GM18517 (cell line): Measurements from ENCODE around the gene F13A1.

Experiments
- ATAC-seq: cut with Tn5 transposase; IDR thresholded peaks from one replicate; pipeline ENCODE4 v1.9.1; 2021; ENCODE audit warnings: mild to moderate bottlenecking, moderate library complexity; ENCODE audit not compliant: unreplicated experiment

The F13A1 gene

DNA sequence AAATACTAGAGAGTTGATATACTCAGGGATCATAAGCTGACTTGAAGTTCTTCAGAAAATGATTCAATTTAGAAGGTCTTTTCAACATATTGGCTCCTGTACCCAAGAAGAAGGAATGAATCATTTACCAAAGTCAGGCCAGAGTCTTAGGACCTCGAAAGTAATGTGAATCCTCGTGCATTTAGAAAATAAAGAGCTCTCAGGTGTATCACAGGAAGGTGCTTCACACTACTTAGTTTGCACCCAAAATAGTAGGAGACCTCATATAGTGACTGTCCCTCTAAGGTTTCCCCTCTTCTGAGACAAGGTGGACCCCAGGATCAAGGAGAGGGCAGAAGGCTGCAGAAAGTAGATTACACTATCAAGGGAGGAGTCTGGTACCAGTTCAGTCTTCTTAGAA is 71.8 kb downstream of the F13A1 start:
- ATAC-seq, result peak; percentile 54

DNA sequence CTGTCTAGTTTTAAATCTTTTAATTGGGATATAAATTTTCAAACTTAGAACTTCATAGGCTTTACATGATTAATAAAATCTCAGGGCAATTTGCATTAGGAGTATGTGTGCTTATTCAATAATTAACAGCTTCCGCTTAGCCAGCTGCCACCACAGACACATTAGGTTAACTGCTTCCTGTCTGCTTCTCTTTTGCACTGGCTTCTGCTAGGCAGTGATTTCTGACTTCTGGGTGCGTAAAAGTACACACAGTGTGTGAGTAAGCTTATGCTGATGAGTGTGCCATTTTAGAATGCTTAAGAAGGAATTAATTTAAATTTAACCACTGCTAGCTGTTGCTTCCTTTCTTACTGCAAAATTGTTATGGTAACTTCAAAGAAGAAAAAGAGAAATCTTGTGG is 73.9 kb downstream of the F13A1 start:
- ATAC-seq, result peak; percentile 91

DNA sequence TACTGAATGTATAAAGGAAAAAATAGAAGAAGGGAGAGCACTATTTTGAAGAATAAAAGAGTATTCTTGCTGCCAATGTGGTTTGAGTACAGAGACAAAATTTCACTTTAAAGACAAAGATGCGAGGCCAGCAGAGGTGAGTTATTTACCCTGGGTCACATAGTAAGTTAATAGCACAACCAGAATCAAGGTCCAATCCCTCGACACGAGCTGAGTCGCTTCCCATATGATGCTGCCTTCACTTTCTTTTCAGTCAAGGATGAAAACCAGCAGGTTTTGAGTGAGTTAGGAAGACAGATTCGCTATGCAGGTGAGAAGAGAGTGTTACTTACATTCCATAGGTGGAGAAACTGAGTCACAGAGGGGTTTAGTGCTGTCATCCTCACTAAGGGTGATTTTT is 75.8 kb downstream of the F13A1 start:
- ATAC-seq, result no peak

DNA sequence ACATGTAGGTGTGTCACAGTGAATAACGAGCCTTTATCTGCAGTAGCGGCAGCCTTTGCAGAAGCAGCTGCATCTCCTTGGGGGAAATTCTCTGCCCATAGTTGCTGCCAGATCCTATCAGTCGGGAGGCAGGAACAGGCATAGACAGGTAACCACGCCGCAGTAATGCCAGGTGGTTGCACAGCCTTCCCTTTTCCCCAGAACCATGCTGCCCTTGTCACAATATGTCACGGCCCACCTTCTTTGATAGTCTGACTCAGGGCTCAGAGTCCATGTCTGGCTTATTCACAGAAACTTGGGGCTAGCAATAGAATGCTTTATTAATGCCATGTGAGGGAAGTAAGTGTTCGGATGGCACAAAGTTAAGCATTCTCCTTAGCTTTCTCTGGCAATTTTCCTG is 76.6 kb downstream of the F13A1 start:
- no peak for ATAC-seq

DNA sequence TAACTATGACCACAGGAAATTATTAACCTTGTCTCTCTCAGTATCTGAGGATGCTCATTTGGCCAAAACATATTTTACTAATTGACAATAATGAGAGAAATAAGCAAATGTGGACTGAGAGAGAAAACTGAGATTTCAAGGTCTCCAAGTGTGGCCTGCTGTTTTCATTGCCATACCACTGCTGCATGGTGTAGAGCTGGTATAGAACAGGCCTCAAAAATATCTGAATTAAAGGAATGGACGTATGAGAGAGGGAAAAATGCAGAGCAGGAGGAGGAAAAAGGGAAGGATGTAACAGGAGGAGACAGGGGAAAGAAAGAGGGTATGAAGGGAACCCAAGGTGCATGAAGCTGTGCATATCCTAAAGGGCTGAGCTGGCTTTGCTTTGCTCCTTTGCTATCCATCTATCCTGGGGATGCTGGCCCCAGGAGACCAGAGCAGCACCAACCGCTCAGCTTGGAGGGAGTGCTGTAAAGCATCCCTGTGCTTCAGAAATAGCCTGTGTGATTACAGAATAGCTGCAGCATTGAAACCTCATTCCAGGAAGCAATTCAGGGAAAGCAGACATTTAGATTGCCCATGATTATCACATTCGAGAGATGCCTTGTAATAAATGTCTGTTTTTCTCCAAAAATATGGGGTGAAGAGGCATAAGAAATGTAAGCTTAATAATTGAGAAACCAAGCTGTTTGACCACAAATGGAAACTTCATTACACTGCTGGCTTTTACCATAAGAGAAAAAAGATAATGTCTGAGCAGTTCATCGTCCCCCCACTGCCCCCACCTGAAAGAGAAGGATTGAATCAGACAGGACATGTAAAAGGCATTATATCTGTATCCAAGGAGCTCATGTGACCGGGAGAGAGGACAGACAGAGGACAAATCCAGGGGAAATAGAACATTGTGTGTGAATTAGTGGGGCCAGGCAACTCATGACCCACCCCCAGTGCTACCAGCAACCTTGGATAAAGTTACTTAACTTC is 80.6 kb downstream of the F13A1 start:
- ATAC-seq, result no peak

DNA sequence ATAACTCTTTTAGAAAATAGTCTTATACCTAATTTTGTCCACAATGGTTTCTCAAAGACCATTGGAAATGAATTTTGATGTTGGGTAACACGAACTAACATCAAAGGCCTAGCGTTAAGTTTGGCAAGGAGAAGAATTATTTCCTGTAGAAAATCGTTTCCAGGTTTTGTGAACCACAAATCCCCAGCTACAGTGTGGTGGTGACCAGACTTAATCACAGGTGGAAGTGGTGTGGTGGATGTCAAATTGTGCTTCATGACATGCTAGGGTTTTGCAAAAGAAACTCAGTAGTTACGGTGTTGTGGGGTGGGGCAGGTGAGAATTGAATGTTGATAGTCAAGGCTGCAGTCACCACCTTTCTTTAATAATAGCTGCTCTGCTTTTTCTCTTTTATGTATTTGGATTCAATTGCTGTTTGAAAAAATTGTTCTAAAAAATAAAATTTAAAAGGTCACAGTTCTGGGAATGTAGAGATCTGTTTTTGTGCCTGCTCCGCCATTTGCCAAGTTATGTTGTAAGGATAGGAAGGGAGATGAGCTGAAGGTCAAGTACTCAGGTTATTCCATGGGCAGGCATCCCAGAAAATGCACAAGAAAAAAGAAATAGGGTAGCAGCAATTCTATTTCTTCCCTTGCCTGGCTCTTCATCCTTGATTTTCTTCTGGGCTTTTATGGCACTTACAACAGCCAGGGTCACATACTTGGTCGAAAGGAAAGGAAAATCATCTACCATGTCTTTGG is 83.6 kb downstream of the F13A1 start:
- no peak for ATAC-seq

DNA sequence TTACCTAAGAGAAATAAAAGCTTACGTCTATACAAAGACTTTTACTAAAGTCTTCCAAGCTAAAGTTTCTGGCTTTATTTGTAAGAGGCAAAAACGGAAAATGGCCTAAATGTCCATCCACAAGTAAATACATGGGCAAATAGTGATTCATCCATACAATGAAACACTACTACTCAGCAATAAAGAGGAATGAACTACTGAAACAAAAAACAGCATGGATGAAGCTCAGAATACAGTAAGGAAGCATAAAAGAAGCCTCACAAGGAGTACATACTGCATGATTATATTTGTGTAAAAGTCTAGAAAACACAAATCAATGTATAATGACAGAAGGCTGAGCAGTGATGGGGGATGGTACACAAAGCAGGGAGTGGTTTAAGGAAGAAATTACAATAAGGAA is 84.7 kb downstream of the F13A1 start:
- ATAC-seq, result no peak

DNA sequence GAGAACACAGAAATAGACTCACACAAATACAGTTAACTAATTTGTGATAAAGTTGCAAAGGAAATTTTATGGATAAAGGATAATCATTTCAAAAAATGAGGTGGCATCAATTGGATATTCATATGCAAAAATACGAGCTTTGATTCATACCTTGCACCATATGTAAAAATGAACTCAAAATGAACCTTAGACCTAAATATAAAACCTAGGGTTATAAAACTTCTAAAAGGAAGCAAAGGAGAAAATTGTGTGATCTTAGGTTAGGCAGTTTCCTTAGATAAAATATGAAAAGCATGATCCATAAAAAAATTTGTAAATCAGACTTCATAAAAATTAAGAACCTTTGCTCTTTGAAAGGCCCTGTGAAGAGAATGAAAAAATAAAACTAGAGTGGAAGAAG is 85.5 kb downstream of the F13A1 start:
- ATAC-seq, result no peak

DNA sequence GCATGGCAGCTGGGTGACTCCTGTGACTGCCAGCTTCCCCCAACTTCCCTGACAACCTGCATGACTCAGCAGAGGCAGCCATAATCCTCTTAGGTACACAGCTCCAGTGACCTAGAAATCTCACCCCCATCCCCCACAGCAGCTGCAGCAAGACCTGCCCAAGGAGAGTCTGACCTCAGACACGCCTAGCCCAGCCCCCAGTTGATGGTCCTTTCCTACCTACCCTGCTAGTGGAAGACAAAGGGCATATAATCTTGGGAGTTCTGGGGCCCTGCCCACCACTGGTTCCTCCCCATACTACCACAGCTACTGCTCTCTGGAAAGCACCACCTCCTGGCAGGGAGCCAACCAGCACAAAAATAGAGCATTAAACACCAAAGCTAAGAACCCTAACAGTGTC is 90.2 kb downstream of the F13A1 start:
- ATAC-seq, result no peak

DNA sequence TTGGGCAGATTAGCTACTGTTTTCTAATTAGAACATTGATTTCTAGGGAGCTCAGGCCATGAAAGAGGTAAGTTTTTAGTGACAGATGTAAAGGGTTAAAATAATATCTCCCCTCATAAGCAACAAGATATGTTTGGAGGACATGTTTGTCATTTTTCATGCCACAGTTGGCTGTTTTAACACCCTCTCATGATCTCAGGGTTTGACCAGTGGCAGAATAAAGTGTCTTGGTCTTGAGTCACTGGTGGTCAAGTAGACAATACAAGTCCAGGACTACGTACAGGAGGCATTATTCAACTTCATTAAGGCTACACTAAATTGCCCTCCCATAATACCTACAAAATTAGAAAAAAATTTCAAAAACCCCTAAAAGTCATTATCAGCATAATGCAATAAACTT is 92.6 kb downstream of the F13A1 start:
- no peak for ATAC-seq

DNA sequence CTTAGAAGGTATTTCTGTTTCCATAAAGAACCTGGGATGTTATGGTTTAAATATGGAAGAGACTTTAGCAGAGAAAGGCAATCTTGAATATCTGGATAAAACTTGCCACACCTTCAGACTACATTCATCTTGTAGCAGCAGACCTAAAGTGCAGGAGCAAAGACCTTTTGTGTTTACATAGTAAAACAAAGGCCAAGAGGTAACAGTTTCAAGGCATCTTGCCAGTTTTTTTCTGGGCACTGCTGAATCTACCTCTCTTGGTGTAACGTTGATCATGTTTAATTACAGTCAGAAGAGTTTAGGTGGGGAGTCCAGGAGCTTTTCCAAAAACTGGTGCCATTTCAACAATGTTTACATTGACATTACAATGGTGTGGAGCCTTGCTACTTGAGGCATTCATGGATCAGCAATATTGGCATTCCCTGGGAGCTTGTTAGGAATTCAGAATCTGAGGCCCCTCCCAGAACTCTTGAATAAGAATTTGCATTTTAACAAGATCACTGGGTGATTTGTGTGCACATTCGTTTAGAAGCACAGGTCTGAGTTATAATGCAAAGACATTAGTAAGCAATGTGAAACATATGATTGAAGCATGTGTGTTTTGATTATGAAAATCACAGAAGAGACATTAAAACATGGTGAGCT is 94.5 kb downstream of the F13A1 start:
- ATAC-seq, result no peak

DNA sequence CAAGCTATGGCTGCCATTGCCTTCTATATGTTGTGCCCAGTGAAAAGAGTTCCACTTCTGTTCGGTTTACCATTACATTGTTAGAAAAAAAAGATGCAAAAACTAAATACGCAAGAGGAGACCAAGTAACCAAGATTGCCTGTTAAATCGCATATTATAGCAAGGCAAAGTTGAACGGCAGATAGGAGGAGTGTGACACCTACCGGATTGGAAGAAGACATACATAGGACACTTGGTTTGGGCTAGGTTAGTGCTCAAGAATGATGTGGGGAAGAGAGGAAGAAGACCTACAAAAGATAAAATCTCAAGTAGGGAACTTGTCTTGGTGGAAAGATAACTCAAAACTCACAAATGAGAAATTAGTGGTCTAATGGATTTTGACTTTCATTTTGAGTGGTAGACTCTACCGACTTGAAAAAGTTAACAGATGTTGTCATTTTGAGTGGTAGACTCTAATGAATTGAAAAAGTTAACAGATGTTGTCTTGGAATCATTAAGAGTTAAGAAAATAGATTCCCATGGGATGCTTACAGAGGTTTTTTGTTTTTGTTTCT is 95.5 kb downstream of the F13A1 start:
- ATAC-seq, result no peak

DNA sequence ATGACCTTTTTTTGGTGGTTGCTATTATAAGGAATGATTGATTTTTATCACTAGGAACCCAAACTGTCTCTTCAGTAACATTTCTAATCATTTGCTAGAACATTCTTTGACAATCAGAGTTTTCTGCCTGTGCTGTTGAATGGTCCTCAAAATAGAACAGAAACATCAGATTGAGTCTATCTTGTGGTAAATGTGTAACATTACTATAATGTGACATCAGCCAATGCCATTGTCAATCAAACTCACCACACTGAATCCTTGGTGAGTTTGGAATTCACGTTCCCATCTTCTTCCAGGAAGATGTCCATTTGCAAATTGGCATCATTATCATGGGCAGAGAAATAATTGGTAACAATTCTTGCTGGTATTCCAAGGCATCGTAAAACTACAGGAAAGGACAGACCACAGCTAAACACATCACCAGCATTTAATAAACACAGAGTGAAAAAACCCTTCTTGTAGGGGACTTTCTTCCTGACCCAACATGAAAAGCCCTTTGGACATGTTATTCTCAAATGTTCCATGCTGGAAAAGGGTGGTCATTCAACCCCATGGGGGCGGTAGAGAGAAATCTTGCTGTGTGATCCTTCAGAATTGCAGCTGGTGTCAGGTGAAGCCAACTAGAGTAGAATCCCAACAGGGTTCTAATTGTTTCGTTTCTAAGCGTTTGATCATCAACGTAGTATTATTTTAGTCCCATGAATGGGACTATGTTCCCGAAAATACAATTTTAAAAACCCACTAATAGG is 98.5 kb downstream of the F13A1 start:
- no peak for ATAC-seq

DNA sequence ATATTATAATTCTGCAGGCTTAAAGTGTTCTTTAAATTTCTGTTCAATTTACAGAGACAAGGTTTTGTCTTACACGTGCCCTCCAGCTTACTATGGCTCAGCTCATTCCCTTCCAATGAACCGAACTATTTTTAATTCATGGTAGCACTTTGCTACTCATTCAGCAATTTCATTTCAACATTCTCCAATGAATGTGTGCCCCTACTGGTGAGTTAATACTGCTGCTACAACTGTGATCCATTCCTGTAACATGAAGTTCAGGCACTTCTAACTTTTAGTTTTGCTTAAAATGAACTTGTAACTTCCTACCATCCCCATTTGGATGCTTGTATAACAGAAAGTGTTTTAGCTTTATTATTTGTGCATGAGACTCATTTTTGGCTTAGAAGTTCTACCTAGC is 99.7 kb downstream of the F13A1 start:
- no peak for ATAC-seq

DNA sequence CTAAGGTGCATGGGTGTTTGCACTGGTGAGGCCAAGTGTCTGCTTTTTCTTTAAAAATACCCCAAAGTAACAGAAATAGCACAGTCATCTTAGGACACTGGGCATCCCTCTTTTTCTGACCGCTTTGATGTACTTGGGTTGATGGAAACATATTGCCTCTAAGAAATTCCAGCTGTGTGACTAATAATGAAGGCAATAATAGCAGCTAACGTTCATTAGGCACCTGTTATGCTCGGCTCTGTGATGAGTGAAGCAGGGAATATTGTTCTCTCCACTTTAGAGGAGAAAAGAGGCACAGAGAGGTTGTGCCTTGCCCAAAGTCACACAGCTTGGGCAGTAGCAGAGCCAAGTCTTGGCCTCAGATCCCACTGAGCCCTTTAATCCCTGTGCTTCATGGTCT is 100.7 kb downstream of the F13A1 start:
- ATAC-seq, result no peak

DNA sequence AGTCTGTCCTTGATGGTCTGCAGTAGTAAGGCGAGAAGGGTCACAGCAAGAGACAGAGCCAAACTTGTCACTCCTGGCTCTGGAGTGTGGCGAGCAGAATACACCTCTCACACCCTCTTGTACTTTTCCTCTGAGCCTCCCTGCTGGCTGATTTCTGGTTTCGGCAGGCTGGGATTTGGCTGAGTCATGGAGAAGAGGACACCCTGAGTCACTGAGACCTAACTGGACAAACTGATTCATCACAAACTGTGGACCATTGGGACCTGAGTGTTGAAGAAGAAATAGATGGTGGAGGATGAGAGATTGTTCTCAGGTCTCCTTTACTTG is 101.7 kb downstream of the F13A1 start:
- ATAC-seq, result no peak

DNA sequence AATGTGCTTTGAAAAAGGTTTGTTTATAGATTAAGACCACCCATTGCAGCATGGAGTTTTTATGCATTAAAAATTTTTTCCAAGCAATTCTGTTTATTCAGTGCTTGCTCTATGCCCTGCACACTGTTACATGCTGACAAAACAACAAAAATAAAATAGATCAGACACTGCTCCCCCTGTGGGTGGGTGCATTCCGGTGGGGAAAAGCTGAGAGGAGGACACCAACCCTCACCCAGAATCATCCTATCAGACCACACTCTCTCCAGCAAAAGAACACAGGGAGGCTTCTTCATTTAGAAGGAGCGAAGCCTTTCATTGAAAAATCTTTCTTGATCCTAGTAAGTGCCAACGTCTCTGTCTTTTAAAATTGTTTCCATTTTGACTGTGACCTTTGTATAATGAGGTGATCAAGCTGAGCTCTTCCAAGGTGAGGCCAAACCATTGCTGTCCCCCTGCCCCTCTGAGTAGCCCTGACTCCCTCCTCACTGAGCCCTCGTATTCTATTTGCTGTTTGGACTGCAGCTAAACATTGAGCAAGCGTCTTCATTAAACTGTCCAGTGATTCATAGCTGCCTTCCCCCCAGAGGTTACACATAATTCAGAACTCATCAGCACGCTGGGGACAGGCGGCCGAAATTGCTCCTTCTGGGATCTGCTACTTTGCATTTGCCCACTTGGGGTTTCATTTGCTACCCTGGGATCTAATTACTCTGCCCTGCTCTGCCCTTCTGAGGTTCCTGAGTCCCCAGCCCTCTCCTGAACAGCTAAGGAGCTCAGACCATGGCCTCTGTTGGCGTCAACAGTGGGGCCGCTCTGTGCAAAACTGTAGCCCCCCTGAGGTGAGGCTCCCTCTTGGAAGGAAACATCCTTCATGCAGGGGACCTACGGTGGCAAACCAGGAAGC is 102.4 kb downstream of the F13A1 start:
- no peak for ATAC-seq

DNA sequence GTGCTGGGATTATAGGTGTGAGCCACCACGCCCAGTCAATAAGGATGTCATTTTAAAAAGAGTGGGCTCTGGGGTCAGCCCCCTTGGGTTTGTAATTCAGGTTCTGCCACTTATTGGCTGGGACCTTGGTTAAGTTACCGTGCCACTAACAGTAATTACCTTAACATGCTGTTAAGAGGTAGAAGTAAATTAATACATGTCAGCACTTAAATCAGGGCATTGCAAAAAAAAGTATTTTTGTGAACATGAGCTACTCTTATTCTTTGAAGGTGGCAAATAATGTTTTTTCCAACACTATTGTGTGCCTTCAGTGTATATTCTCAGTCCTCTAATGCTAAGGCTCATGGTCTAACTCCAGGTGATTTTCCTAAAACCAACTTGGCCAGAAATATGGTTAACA is 109.5 kb downstream of the F13A1 start:
- ATAC-seq, result no peak

DNA sequence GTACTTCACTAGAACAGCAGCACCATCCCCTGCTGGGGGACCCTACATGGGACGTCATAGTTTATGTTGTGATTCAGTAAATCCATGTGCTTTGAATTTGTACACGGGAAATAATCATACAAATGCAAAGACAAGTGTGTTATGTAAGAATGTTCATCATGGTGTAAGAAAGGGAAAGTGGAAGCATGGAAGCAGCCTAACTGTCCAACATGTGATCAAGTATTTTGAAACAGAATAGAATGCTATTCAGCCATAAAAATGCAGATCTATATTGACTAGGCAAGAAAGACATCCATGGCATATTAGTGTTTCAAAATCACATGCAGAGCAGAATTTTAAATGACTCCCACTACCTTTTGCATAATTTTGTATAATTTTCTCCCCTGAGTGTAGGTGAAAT is 117.6 kb downstream of the F13A1 start:
- ATAC-seq, result no peak

DNA sequence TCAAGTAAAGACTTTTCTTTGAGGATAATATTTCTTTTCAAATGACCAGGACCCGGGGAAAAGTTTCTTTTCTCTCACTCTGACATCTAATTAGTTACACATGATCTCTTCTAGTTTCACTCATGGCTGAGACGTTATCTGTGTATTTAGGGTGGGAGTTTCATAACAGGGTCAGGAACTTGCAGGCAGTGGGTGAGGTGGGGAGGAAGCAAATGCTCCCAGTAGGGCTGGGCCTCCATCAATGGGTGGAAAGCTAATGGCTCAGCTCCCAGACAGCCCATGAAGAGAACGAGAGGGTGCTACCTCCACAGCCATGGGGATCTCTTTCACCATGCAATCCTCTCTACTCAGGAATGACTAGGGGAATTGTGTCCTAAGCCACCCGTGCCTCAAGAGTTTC is 119.3 kb downstream of the F13A1 start:
- no peak for ATAC-seq
